Mesodermal cell (in vitro differentiated cells): ENCODE data around the gene SUPT20HL2.

Experiments
- H3K27ac ChIP-seq: 2 replicates; pipeline ENCODE4 v1.7.0; 2013; ENCODE audit warnings: mild to moderate bottlenecking, low read depth, low read length, moderate library complexity; ENCODE audit not compliant: severe bottlenecking
- H3K36me3 ChIP-seq: 2 replicates; pipeline ENCODE4 v1.7.1; 2013; ENCODE audit warnings: mild to moderate bottlenecking, low read length, moderate library complexity; ENCODE audit not compliant: control insufficient read depth, insufficient read depth
- H3K4me1 ChIP-seq: one replicate; pipeline ENCODE4 v1.7.1; 2013; ENCODE audit warnings: mild to moderate bottlenecking, low read length; ENCODE audit not compliant: insufficient read depth, control insufficient read depth, poor library complexity, severe bottlenecking
- H3K4me3 ChIP-seq: 2 replicates; pipeline ENCODE4 v1.7.0; 2013; ENCODE audit warnings: low read length, control low read depth, mild to moderate bottlenecking; ENCODE audit not compliant: insufficient read depth, poor library complexity, severe bottlenecking; ENCODE audit errors: extremely low read depth
- H3K9me3 ChIP-seq: 2 replicates; pipeline ENCODE4 v1.7.1; 2013; ENCODE audit warnings: mild to moderate bottlenecking, low read length, moderate library complexity; ENCODE audit not compliant: control insufficient read depth
- WGBS, 2 experiments: methylation state at CpG; one replicate each; pipeline ENCODE4 v1.1.5; 2013; ENCODE audit warnings: missing lambda C conversion rate in 2 of 2; ENCODE audit not compliant: insufficient coverage in 2 of 2; 5-methylcytosine and 5-hydroxymethylcytosine counted together

Gene SUPT20HL2

DNA sequence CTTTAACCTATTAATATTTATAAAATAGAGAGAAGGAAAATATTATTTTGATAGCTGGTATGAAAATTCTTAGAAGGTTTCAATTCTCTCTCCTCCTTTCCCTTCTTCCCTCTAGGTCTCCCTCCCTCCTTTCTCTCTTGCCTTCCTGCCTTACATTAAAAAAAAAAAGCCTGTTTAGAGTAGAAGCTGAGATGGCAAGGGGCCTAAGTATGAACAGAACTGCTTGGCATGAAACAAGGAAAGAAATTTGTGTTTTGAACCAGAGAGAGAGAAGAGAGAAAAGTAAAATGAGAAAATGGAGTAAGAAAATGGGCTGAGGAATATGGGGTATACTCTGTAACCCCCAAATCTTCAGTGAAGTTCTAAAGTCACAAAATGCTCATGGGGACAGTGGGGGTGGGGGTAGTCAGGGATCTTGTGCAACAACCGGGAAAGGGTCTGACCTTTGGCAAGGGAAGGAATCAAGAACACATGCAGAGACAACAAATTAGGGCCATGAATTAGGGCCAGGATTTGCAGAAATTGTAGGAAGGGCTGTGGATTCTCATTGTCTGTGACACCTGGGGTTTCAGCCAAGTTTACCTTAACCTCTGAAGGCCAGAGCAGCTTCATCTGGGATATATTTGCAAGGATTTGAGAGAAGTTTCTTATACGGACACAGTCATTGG lies 30.6 kb downstream of the SUPT20HL2 start:
- Histone ChIP-seq H3K4me3 (no peak overlapping the region), H3K27ac (no peak overlapping the region), H3K9me3 (no peaks in the 10 kb centered on the region), H3K4me1 (no peaks in the 10 kb centered on the region), H3K36me3 (no peaks in the 10 kb centered on the region)
- WGBS, 2 experiments = 67% methylated on average over 1 of the region's 2 CpGs

DNA sequence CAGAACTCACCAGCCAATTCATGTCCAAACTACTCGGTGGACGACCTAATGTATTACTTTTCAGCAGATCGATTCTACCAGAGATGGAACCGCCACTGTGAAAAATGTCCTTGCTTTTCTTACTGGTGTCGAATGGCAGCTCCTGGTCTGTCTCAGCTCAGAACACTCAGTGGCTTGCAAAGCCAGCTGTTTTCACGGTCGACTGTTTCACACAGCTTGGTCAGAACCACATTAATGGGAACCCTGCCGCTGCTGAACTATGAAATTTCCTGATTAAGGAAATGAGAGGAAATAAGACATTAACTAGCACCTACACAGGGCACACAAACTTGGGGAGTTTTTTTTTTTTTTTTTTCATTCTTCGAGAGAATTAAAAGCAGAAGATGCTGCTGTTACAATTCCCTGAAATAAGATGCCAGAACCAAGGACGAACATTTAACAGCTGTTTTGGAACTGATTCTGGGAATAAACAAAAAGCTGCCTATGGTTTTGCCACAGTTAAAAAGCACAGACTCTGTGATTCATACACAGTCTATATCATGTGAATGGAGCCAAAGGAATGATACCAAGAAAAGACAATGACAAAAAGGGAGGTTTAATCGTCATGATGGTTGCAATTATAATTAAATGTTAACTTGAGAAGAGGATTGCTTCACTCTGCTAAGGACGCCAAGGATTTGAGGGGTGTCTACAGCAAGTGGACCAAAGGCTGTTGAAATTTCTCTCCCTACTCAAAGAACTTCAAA lies 31.3 kb downstream of the SUPT20HL2 start:
- Histone ChIP-seq H3K27ac (no peak overlapping the region), H3K9me3 (no peaks in the 10 kb centered on the region), H3K4me3 (no peak overlapping the region), H3K36me3 (no peaks in the 10 kb centered on the region), H3K4me1 (no peaks in the 10 kb centered on the region)
- 54 to 64% methylated on average over 6 to 8 of the region's 12 CpGs for WGBS, 2 experiments

DNA sequence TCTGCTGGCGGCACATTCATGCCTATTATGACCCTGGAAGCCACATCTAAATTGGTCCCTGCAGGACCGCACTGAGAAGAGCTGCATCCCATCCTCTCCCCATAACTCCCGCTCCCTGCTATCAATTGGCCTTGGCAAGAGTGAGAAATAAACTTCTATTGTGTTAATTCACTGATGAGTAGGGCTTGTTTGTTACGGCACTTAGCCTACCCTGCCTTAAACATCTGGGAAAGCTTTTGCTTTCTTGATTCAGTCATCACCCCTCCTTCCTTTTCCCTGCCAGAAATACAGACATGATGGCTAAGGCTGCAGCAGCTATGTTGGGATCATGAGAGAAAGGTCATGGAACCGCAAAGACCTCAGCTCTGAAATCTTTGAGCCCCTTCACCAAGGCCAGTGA lies 36.5 kb downstream of the SUPT20HL2 start:
- WGBS, 2 experiments = 100% methylated on average over 1 of the region's 5 CpGs
- Histone ChIP-seq H3K36me3 (no peaks in the 10 kb centered on the region), H3K27ac (no peak overlapping the region), H3K9me3 (no peaks in the 10 kb centered on the region), H3K4me3 (no peak overlapping the region), H3K4me1 (no peaks in the 10 kb centered on the region)

DNA sequence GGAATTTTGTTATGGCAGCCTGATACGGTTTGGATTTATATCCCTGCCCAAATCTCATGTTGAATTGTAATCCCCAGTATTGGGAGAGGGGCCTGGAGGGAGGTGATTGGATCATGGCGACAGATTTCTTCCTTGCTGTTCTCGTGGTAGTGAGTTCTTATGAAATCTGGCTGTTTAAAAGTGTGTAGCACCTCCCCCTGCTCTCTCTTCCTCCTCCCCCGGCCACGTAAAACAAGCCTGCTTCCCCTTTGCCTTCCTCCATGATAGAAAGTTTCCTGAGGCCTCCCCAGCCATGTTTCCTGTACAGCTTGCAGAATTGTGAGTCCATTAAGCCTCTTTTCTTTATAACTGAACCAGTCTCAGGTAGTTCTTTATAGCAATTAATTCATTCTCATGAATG lies 37.9 kb downstream of the SUPT20HL2 start:
- Histone ChIP-seq H3K9me3 (no peaks in the 10 kb centered on the region), H3K4me1 (no peaks in the 10 kb centered on the region), H3K36me3 (no peaks in the 10 kb centered on the region), H3K4me3 (no peak overlapping the region), H3K27ac (no peak overlapping the region)
- WGBS, 2 experiments = no CpG with 5 or more reads among the region's 5 CpGs

DNA sequence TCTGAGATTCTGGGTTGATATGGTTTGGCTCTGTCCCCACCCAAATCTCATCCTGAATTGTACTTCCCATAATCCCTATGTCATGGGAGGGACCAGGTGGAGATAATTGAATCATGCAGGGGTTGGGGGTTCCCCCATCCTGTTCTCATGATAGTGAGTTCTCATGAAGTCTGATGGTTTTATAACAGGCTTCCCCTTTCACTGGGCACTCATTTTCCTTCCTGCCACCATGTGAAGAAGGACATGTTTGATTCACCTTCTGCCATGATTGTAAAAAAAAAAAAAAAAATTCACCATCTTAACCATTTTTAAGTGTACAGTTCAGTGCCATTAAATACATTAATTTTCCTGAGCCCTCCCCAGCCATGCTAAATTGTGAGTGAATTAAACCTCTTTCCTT lies 42.6 kb downstream of the SUPT20HL2 start:
- Histone ChIP-seq H3K36me3 (no peaks in the 10 kb centered on the region), H3K27ac (no peak overlapping the region), H3K9me3 (no peaks in the 10 kb centered on the region), H3K4me1 (no peaks in the 10 kb centered on the region), H3K4me3 (no peak overlapping the region)

DNA sequence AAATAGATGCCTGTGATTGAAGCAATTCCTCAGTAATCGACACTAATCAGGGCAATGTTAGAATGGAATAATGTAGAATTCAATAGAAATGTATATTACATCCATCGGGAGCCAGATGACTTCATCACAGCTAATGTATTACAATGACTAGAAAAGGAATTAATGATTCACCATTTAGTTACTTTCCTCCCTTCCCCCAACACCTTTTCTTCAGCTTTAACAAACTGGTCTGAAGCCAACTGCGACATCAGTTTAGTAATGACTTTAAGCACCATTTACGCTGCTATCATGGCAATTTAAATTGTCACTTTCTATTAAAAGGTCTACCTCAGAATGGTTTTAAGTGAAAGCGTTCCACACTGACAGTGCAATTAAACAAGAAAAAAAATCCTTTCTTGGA lies 45.1 kb downstream of the SUPT20HL2 start:
- WGBS, 2 experiments = 86 to 87% methylated on average over 1 to 3 of the region's 5 CpGs
- Histone ChIP-seq H3K9me3 (no peaks in the 10 kb centered on the region), H3K27ac (no peak overlapping the region), H3K36me3 (no peaks in the 10 kb centered on the region), H3K4me1 (no peaks in the 10 kb centered on the region), H3K4me3 (no peak overlapping the region)

DNA sequence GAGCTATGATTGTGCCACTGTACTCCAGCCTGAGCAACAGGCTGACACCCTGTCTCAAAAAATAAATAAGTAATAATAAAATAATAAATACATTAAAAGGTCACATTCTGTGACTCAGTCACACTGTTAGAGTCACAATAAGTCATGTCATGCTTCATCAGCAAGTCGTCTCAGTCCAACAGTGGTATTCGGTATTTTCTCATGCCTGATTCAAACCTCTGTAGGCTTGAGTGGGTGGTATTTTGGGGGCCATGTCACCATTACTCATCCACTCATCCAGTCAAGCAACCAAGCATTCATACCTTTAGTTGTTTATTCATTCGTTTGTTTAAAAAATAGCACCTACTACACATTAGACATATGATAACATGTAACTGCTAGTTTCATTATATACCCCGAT lies 46.9 kb downstream of the SUPT20HL2 start:
- Histone ChIP-seq H3K9me3 (no peaks in the 10 kb centered on the region), H3K36me3 (no peaks in the 10 kb centered on the region), H3K27ac (no peak overlapping the region), H3K4me3 (no peak overlapping the region), H3K4me1 (no peaks in the 10 kb centered on the region)
- WGBS, 2 experiments = 78% methylated on average over 1 of the region's 4 CpGs; no CpG with 5 or more reads in 1 of the 2 experiments

DNA sequence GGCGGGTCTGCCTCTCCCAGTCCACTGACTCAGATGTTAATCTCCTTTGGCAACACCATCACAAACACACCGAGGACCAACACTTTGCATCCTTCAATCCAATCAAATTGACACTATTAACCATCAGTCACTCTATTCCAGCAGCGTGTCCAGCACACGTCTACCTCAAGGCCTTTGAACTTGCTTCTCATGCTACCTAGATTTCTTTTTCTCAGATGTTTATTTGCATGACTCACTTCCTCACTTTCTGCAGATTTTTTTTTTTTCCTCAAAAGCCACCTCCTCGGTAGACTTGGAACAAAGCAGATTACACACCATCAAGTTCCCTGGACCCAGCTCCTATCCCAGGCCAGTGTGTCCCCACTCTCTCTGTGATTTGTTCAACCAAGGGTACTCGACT lies 49.5 kb downstream of the SUPT20HL2 start:
- Histone ChIP-seq H3K27ac (no peak overlapping the region), H3K36me3 (no peaks in the 10 kb centered on the region), H3K4me3 (no peak overlapping the region), H3K9me3 (no peaks in the 10 kb centered on the region), H3K4me1 (no peaks in the 10 kb centered on the region)
- 87 to 89% methylated on average over 4 of the region's 6 CpGs for WGBS, 2 experiments

DNA sequence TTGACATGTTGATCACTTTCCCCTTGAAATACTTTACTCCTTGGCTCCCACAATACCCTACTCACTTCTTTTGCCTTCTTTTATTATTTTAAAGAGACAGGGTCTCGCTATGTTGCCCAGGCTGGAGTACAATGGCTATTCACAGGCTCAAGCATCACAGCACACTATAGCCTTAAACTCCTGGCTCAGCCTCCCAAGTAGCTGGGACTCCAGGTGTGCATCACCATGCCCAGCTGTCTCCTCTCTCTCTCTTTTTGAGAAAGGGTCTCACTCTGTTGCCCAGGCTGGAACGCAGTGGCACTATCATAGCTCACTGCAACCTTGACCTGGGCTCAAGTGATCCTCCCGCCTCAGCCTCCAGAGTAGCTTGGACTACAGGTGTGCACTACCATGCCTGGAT lies 51.6 kb downstream of the SUPT20HL2 start:
- Histone ChIP-seq H3K36me3 (no peaks in the 10 kb centered on the region), H3K4me1 (no peaks in the 10 kb centered on the region), H3K4me3 (no peak overlapping the region), H3K9me3 (no peaks in the 10 kb centered on the region), H3K27ac (no peak overlapping the region)
- WGBS, 2 experiments = 100% methylated on average over 2 of the region's 3 CpGs
